Measurements from ENCODE around the gene NKPD1. TPM values are rescaled to one million over a fixed set of nuclear protein-coding genes. Genes with fewer than 3 reads are reported as not detected.

NKPD1 gene
- total and polyA plus RNA-seq, 9 of the 15 experiments (the other 6 are each of a cell fraction or from before 2014, with no cell fraction given), result 0.03 to 0.09 (median 0.04) TPM; not detected in 5

DNA sequence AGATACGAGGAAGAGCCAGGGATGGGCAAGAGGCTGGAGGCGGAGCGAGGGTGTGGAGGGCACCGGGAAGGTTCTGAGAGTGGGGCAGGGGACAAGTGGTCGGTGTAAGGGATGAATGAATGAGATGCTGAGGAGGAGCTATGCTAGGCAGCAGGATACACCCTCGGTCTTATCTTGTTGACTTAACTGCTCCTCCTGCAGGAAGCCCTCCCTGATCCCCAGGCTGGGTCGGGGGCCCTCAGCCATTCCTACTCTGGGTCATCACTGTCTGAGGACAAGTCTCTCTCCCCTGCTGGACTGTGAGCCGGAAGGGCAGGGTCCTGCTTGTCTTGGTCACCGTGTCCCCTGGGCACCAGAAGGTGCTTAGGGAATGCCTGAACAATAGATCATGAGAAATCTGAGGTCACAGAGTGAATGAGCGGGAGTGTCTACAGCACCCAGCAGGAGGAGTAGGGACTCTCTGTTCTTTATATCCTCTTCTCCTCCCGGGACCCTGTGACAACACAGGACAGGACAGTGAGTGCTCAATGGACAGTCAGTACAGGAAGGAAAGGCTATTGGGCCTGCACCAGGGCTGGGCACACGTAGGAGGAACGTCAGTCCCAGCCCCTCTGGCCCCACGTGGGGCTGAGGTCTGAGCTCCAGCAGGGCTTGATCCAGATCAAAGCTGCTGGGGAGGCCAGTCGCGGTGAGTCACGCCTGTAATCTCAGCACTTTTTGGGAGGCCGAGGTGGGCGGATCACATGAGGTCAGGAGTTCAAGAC, 6.5 kb downstream of the NKPD1 start (continued):
- TF ChIP-seq, protein P1, sequence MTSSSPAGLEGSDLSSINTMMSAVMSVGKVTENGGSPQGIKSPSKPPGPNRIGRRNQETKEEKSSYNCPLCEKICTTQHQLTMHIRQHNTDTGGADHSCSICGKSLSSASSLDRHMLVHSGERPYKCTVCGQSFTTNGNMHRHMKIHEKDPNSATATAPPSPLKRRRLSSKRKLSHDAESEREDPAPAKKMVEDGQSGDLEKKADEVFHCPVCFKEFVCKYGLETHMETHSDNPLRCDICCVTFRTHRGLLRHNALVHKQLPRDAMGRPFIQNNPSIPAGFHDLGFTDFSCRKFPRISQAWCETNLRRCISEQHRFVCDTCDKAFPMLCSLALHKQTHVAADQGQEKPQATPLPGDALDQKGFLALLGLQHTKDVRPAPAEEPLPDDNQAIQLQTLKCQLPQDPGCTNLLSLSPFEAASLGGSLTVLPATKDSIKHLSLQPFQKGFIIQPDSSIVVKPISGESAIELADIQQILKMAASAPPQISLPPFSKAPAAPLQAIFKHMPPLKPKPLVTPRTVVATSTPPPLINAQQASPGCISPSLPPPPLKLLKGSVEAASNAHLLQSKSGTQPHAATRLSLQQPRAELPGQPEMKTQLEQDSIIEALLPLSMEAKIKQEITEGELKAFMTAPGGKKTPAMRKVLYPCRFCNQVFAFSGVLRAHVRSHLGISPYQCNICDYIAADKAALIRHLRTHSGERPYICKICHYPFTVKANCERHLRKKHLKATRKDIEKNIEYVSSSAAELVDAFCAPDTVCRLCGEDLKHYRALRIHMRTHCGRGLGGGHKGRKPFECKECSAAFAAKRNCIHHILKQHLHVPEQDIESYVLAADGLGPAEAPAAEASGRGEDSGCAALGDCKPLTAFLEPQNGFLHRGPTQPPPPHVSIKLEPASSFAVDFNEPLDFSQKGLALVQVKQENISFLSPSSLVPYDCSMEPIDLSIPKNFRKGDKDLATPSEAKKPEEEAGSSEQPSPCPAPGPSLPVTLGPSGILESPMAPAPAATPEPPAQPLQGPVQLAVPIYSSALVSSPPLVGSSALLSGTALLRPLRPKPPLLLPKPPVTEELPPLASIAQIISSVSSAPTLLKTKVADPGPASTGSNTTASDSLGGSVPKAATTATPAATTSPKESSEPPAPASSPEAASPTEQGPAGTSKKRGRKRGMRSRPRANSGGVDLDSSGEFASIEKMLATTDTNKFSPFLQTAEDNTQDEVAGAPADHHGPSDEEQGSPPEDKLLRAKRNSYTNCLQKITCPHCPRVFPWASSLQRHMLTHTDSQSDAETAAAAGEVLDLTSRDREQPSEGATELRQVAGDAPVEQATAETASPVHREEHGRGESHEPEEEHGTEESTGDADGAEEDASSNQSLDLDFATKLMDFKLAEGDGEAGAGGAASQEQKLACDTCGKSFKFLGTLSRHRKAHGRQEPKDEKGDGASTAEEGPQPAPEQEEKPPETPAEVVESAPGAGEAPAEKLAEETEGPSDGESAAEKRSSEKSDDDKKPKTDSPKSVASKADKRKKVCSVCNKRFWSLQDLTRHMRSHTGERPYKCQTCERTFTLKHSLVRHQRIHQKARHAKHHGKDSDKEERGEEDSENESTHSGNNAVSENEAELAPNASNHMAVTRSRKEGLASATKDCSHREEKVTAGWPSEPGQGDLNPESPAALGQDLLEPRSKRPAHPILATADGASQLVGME (CRISPR knock-in tag; IDR thresholded peaks at IDR 0.05), result no peak
- TF ChIP-seq RFX1 (IDR thresholded peaks at IDR 0.05) (no peak), SLC30A9 (CRISPR knock-in tag; IDR thresholded peaks at IDR 0.05) (no peak), MTA2 (IDR thresholded peaks at IDR 0.05; ENCODE audit: low read depth) (no peak), ZNF77 (CRISPR knock-in tag; IDR thresholded peaks at IDR 0.05) (no peak), SNIP1 (IDR thresholded peaks at IDR 0.05; ENCODE audit: low read depth) (no peak), PHF21A (IDR thresholded peaks at IDR 0.05; ENCODE audit: borderline replicate concordance, low read depth) (peak; percentile 85; the same call in 1 of the 2 replicates), GTF2A2 (tag; IDR thresholded peaks at IDR 0.05) (no peak), ELF1 (tag; IDR thresholded peaks at IDR 0.05) (no peak), PRMT5 (CRISPR knock-in tag; IDR thresholded peaks at IDR 0.05) (no peak), SRSF9 (IDR thresholded peaks at IDR 0.05; ENCODE audit: borderline replicate concordance, low read depth, low read length) (no peak), ZNF76 (CRISPR knock-in tag; IDR thresholded peaks at IDR 0.05; ENCODE audit: borderline replicate concordance) (no peak), THRAP3 (IDR thresholded peaks at IDR 0.05; ENCODE audit: borderline replicate concordance) (no peak), ZNF232 (CRISPR knock-in tag; IDR thresholded peaks at IDR 0.05) (no peak), RFX7 (CRISPR knock-in tag; IDR thresholded peaks at IDR 0.05) (no peak), NCOA1 (IDR thresholded peaks at IDR 0.05; ENCODE audit: low read depth) (no peak), FIP1L1 (IDR thresholded peaks at IDR 0.05; ENCODE audit: low read depth, low read length, poor library complexity, severe bottlenecking) (no peak)
- TF ChIP-seq, protein P2, sequence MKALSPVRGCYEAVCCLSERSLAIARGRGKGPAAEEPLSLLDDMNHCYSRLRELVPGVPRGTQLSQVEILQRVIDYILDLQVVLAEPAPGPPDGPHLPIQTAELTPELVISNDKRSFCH (CRISPR knock-in tag; IDR thresholded peaks at IDR 0.05), result no peak
- TF ChIP-seq, protein P2 (tag; IDR thresholded peaks at IDR 0.05), result 0 out of 2 replicates have a peak, but pooled peaks have one; percentile 26
- TF ChIP-seq, protein P3, sequence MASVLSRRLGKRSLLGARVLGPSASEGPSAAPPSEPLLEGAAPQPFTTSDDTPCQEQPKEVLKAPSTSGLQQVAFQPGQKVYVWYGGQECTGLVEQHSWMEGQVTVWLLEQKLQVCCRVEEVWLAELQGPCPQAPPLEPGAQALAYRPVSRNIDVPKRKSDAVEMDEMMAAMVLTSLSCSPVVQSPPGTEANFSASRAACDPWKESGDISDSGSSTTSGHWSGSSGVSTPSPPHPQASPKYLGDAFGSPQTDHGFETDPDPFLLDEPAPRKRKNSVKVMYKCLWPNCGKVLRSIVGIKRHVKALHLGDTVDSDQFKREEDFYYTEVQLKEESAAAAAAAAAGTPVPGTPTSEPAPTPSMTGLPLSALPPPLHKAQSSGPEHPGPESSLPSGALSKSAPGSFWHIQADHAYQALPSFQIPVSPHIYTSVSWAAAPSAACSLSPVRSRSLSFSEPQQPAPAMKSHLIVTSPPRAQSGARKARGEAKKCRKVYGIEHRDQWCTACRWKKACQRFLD (CRISPR knock-in tag; IDR thresholded peaks at IDR 0.05), result 0 out of 2 replicates have a peak, but pooled peaks have one; percentile 35
- TF ChIP-seq, protein P4, sequence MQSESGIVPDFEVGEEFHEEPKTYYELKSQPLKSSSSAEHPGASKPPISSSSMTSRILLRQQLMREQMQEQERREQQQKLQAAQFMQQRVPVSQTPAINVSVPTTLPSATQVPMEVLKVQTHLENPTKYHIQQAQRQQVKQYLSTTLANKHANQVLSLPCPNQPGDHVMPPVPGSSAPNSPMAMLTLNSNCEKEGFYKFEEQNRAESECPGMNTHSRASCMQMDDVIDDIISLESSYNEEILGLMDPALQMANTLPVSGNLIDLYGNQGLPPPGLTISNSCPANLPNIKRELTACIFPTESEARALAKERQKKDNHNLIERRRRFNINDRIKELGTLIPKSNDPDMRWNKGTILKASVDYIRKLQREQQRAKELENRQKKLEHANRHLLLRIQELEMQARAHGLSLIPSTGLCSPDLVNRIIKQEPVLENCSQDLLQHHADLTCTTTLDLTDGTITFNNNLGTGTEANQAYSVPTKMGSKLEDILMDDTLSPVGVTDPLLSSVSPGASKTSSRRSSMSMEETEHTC (IDR thresholded peaks at IDR 0.05), result no peak

Measured in K562 (cell line).